Measurements from ENCODE around the gene GAS6. TPM values are rescaled to one million over a fixed set of nuclear protein-coding genes. Genes with fewer than 3 reads are reported as not detected.

Gene GAS6
- total and polyA plus RNA-seq, 9 of the 15 experiments (the other 6 are each of a cell fraction or from before 2014, with no cell fraction given): 0.14 to 9.7 (median 4.7) TPM; not detected in 1

DNA sequence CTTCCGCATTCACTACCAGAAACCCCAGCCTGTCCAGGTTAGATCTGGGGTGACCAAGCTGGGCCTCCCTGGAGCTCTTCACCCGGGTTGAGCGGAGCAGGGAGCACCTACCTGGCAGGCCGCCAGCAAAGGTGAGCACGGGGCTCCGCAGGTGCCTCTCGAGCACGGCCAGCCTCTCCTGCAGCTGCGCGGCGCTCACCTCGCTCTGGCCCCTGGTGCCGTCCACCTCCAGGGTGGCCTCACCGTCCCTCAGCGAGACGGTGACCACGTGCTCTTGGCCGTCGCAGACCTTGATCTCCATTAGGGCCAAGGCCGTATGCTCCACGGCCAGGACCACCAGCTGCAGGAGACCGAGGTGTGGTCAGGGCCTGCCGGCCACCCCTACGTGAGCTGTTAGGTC, 42.0 kb downstream of the GAS6 start:
- BruUV-seq (replicated peaks): no TSS peak
- Histone ChIP-seq H3K9me3 (replicated peaks; ENCODE audit: control insufficient read depth, insufficient read depth, low read depth, low read length) (no peaks in the 10 kb centered on the region), H4K20me1 (replicated peaks; ENCODE audit: control insufficient read depth, insufficient read depth, low read length) (no peaks in the 10 kb centered on the region), H3K4me3 (no peak overlapping the region), H3K27me3 (ENCODE audit: control insufficient read depth in 2 of 2, insufficient read depth in 2 of 2, low read length in 2 of 2) (no peaks in the 10 kb centered on the region), H3K4me1 (replicated peaks in 1 of 2; ENCODE audit: control insufficient read depth in 2 of 2, insufficient read depth in 2 of 2, low read length in 2 of 2) (peaks cover 0 to 26% of the 10 kb centered on the region in 2 experiments; a peak in 2 of 5 replicates), H3K36me3 (ENCODE audit: control insufficient read depth, insufficient read depth, low read length) (no peaks in the 10 kb centered on the region), H3K4me2 (ENCODE audit: insufficient read depth, low read length) (no peak overlapping the region), H3K79me2 (ENCODE audit: control insufficient read depth, insufficient read depth, low read length) (no peaks in the 10 kb centered on the region), H3K9ac (ENCODE audit: insufficient read depth in 1 of 2, low read depth in 2 of 2, low read length in 2 of 2) (no peak overlapping the region), H3K9me1 (ENCODE audit: control insufficient read depth, insufficient read depth, low read length) (no peaks in the 10 kb centered on the region), H3K27ac (ENCODE audit: extremely low read depth, low read depth, low read length) (no peak overlapping the region), H2AFZ (ENCODE audit: low read depth, low read length) (no peak overlapping the region)
- FAIRE-seq (no peak), ATAC-seq (no peak), DNase-seq (ENCODE audit: extremely low read depth in 1 of 4, low spot score in 3 of 4) (no peak)
- ChIA-PET CTCF (ENCODE audit: low intra/inter-chr PET ratio) (no interaction called here), POLR2A (no interaction called here)
- intact Hi-C loops (cut with micrococcal nuclease) (no loop called here), in situ Hi-C loops (cut with MboI) (loop anchor here (10.0 kb wide), 1 partner anchor 93 kb away; no protein-coding TSS in a partner anchor)
- 76% methylated on average over 13 of the region's 24 CpGs for WGBS (ENCODE audit: insufficient coverage, low coverage, missing lambda C conversion rate)
- TF ChIP-seq CCAR2 (IDR thresholded peaks at IDR 0.05; ENCODE audit: low read depth, low read length): no peak
- TF ChIP-seq, protein P1, sequence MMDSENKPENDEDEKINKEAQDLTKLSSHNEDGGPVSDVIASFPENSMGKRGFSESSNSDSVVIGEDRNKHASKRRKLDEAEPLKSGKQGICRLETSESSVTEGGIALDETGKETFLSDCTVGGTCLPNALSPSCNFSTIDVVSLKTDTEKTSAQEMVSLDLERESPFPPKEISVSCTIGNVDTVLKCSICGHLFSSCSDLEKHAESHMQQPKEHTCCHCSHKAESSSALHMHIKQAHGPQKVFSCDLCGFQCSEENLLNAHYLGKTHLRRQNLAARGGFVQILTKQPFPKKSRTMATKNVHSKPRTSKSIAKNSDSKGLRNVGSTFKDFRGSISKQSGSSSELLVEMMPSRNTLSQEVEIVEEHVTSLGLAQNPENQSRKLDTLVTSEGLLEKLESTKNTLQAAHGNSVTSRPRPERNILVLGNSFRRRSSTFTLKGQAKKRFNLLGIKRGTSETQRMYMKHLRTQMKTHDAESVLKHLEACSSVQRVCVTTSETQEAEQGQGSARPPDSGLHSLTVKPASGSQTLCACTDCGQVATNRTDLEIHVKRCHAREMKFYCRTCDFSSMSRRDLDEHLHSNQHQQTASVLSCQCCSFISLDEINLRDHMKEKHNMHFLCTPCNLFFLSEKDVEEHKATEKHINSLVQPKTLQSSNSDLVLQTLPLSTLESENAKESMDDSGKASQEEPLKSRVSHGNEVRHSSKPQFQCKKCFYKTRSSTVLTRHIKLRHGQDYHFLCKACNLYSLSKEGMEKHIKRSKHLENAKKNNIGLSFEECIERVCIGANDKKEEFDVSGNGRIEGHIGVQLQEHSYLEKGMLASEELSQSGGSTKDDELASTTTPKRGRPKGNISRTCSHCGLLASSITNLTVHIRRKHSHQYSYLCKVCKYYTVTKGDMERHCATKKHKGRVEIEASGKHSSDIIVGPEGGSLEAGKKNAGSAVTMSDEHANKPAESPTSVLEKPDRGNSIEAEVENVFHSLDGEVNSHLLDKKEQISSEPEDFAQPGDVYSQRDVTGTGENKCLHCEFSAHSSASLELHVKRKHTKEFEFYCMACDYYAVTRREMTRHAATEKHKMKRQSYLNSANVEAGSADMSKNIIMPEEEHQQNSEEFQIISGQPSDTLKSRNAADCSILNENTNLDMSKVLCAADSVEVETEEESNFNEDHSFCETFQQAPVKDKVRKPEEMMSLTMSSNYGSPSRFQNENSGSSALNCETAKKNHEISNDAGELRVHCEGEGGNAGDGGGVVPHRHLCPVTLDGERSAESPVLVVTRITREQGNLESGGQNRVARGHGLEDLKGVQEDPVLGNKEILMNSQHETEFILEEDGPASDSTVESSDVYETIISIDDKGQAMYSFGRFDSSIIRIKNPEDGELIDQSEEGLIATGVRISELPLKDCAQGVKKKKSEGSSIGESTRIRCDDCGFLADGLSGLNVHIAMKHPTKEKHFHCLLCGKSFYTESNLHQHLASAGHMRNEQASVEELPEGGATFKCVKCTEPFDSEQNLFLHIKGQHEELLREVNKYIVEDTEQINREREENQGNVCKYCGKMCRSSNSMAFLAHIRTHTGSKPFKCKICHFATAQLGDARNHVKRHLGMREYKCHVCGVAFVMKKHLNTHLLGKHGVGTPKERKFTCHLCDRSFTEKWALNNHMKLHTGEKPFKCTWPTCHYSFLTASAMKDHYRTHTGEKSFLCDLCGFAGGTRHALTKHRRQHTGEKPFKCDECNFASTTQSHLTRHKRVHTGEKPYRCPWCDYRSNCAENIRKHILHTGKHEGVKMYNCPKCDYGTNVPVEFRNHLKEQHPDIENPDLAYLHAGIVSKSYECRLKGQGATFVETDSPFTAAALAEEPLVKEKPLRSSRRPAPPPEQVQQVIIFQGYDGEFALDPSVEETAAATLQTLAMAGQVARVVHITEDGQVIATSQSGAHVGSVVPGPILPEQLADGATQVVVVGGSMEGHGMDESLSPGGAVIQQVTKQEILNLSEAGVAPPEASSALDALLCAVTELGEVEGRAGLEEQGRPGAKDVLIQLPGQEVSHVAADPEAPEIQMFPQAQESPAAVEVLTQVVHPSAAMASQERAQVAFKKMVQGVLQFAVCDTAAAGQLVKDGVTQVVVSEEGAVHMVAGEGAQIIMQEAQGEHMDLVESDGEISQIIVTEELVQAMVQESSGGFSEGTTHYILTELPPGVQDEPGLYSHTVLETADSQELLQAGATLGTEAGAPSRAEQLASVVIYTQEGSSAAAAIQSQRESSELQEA (IDR thresholded peaks at IDR 0.05; ENCODE audit: low read depth): no peak
- no peak for TF ChIP-seq KAT8 (IDR thresholded peaks at IDR 0.05; ENCODE audit: low read depth)
- no peak for TF ChIP-seq ZNF274 (IDR thresholded peaks at IDR 0.05; ENCODE audit: borderline replicate concordance, low read depth, low read length)
- TF ChIP-seq, protein P2, sequence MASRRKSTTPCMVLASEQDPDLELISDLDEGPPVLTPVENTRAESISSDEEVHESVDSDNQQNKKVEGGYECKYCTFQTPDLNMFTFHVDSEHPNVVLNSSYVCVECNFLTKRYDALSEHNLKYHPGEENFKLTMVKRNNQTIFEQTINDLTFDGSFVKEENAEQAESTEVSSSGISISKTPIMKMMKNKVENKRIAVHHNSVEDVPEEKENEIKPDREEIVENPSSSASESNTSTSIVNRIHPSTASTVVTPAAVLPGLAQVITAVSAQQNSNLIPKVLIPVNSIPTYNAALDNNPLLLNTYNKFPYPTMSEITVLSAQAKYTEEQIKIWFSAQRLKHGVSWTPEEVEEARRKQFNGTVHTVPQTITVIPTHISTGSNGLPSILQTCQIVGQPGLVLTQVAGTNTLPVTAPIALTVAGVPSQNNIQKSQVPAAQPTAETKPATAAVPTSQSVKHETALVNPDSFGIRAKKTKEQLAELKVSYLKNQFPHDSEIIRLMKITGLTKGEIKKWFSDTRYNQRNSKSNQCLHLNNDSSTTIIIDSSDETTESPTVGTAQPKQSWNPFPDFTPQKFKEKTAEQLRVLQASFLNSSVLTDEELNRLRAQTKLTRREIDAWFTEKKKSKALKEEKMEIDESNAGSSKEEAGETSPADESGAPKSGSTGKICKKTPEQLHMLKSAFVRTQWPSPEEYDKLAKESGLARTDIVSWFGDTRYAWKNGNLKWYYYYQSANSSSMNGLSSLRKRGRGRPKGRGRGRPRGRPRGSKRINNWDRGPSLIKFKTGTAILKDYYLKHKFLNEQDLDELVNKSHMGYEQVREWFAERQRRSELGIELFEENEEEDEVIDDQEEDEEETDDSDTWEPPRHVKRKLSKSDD (conservative IDR thresholded peaks at IDR 0.05; ENCODE audit: low read length): no peak
- TF ChIP-seq, protein P3, sequence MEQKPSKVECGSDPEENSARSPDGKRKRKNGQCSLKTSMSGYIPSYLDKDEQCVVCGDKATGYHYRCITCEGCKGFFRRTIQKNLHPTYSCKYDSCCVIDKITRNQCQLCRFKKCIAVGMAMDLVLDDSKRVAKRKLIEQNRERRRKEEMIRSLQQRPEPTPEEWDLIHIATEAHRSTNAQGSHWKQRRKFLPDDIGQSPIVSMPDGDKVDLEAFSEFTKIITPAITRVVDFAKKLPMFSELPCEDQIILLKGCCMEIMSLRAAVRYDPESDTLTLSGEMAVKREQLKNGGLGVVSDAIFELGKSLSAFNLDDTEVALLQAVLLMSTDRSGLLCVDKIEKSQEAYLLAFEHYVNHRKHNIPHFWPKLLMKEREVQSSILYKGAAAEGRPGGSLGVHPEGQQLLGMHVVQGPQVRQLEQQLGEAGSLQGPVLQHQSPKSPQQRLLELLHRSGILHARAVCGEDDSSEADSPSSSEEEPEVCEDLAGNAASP (IDR thresholded peaks at IDR 0.05): no peak
- peak; percentile 72 for TF ChIP-seq ZNF263 (CRISPR knock-in tag; IDR thresholded peaks at IDR 0.05; ENCODE audit: borderline replicate concordance)
- no peak for TF ChIP-seq ELF1 (tag; IDR thresholded peaks at IDR 0.05)
- TF ChIP-seq SMAD3 (CRISPR knock-in tag; conservative IDR thresholded peaks at IDR 0.05): no peak
- no peak for TF ChIP-seq ZNF12 (CRISPR knock-in tag; IDR thresholded peaks at IDR 0.05)
- no peak for TF ChIP-seq SLC30A9 (CRISPR knock-in tag; IDR thresholded peaks at IDR 0.05)

All from K562 (cell line).